GM23338 (cell line): ENCODE results near the gene MAOB. TPM values are rescaled to one million over a fixed set of nuclear protein-coding genes. Genes with fewer than 3 reads are reported as not detected.

ENCODE experiments used
- ATAC-seq: fragments of 200-7000 bp; cut with Tn5 transposase; 3 replicates; pipeline ENCODE4 v1.9.1; 2020
- DNase-seq: peaks from one replicate; pipeline ENCODE4 v3.0.0-alpha.2; 2015; ENCODE audit warnings: low spot score
- H2AFZ ChIP-seq: fragments of 200-600 bp; sonication (generic); 2 replicates; pipeline ENCODE4 v1.8.0; 2016; ENCODE audit warnings: antibody characterized with exemption, mild to moderate bottlenecking, moderate library complexity
- H3F3A ChIP-seq: fragments of 200-600 bp; sonication (generic); replicated peaks from 2 replicates; pipeline ENCODE4 v1.8.0; 2017; ENCODE audit warnings: antibody characterized with exemption, mixed run types, low read depth
- H3K27ac ChIP-seq: fragments of 200-600 bp; sonication (generic); 2 replicates; pipeline ENCODE4 v1.6.1; 2016; ENCODE audit warnings: low read depth
- H3K27me3 ChIP-seq: fragments of 200-600 bp; sonication (generic); 2 replicates; pipeline ENCODE4 v1.8.0; 2016; ENCODE audit warnings: mild to moderate bottlenecking, mixed run types, moderate library complexity; ENCODE audit not compliant: insufficient read depth
- H3K36me3 ChIP-seq: fragments of 200-600 bp; sonication (generic); 2 replicates; pipeline ENCODE4 v1.8.0; 2016; ENCODE audit warnings: mild to moderate bottlenecking; ENCODE audit not compliant: insufficient read depth
- H3K4me1 ChIP-seq: fragments of 200-600 bp; sonication (generic); 2 replicates; pipeline ENCODE4 v1.8.0; 2016; ENCODE audit warnings: mild to moderate bottlenecking, moderate library complexity; ENCODE audit not compliant: insufficient read depth
- H3K4me2 ChIP-seq: fragments of 200-600 bp; sonication (generic); 2 replicates; pipeline ENCODE4 v1.7.1; 2017; ENCODE audit warnings: mixed run types
- H3K4me3 ChIP-seq: fragments of 200-600 bp; sonication (generic); 2 replicates; pipeline ENCODE4 v1.6.1; 2016; ENCODE audit warnings: mixed run types
- H3K79me2 ChIP-seq: fragments of 200-600 bp; sonication (generic); replicated peaks from 2 replicates; pipeline ENCODE4 v1.8.0; 2017; ENCODE audit warnings: mild to moderate bottlenecking; ENCODE audit not compliant: insufficient read depth
- H3K9me2 ChIP-seq: fragments of 200-600 bp; sonication (generic); 2 replicates; pipeline ENCODE4 v1.8.0; 2017; ENCODE audit not compliant: insufficient read depth
- H4K20me1 ChIP-seq: fragments of 200-600 bp; sonication (generic); replicated peaks from 2 replicates; pipeline ENCODE4 v1.8.0; 2017; ENCODE audit warnings: mild to moderate bottlenecking; ENCODE audit not compliant: insufficient read depth
- H3K27ac Mint-ChIP-seq: 2 replicates; pipeline ENCODE4 v1.8.0; 2020; ENCODE audit warnings: inconsistent platforms, mild to moderate bottlenecking, moderate library complexity, mixed read lengths
- H3K27me3 Mint-ChIP-seq: 3 replicates; pipeline ENCODE4 v1.8.0; 2022; ENCODE audit warnings: low read depth, mild to moderate bottlenecking, moderate library complexity, mixed read lengths, inconsistent platforms; ENCODE audit not compliant: insufficient read depth, poor library complexity
- H3K36me3 Mint-ChIP-seq: 3 replicates; pipeline ENCODE4 v1.8.0; 2021; ENCODE audit warnings: low read depth, mild to moderate bottlenecking, inconsistent platforms, moderate library complexity, mixed read lengths
- H3K4me1 Mint-ChIP-seq: 3 replicates; pipeline ENCODE4 v1.8.0; 2020; ENCODE audit warnings: mild to moderate bottlenecking, inconsistent platforms, mixed read lengths
- H3K4me3 Mint-ChIP-seq: 3 replicates; pipeline ENCODE4 v1.8.0; 2021; ENCODE audit warnings: moderate library complexity, mild to moderate bottlenecking, inconsistent platforms, mixed read lengths
- H3K9me3 Mint-ChIP-seq: 3 replicates; pipeline ENCODE4 v1.8.0; 2020; ENCODE audit warnings: moderate library complexity, mild to moderate bottlenecking, inconsistent platforms, mixed read lengths
- ETS1 ChIP-seq: IDR thresholded peaks from 2 replicates; pipeline ENCODE4 v1.6.1; 2016; ENCODE audit warnings: antibody characterized with exemption
- EZH2 ChIP-seq: fragments of 200-600 bp; sonication (generic); IDR thresholded peaks from one replicate; pipeline ENCODE4 v1.8.0; 2017; ENCODE audit warnings: antibody characterized with exemption, mild to moderate bottlenecking, low read depth; ENCODE audit not compliant: unreplicated experiment
- NANOG ChIP-seq: IDR thresholded peaks from 2 replicates; pipeline ENCODE4 v1.6.1; 2016; ENCODE audit warnings: antibody characterized with exemption, borderline replicate concordance
- REST ChIP-seq: IDR thresholded peaks from one replicate; pipeline ENCODE4 v1.6.1; 2018; ENCODE audit warnings: antibody characterized with exemption; ENCODE audit not compliant: unreplicated experiment
- ZNF331 ChIP-seq: fragments of 250-450 bp; sonication (Bioruptor Pico); IDR thresholded peaks from 2 replicates; pipeline ENCODE4 v1.5.0; 2020; ENCODE audit warnings: low read depth, mild to moderate bottlenecking, moderate library complexity
- ZNF462 ChIP-seq: fragments of 250-450 bp; sonication (Bioruptor Pico); IDR thresholded peaks from 2 replicates; pipeline ENCODE4 v1.5.0; 2020; ENCODE audit warnings: mild to moderate bottlenecking, moderate library complexity
- polyA plus RNA-seq: library from polyadenylated mRNA; unstranded; fragments of >200 nt; fragmentation: Nextera tagmentation; extraction: Ambion mirVana; gene quantifications from 2 replicates; pipeline ENCODE4 v1.2.1, GENCODE V29; 2016
- total RNA-seq: library from RNA; depleted of rRNA; stranded (reverse); fragments of >200 nt; shearing (Covaris generic); gene quantifications from 2 replicates; pipeline ENCODE4 v1.2.3, GENCODE V29; 2014

MAOB gene
- total and polyA plus RNA-seq, 2 experiments from 2014 or later = 1.0 to 1.3 TPM

- Mint-ChIP-seq H3K27me3 (peaks cover 4% of the 10 kb centered on the region), H3K27ac (no peak overlapping the region), H3K36me3 (no peaks in the 10 kb centered on the region), H3K9me3 (no peaks in the 10 kb centered on the region), H3K4me1 (no peaks in the 10 kb centered on the region), H3K4me3 (no peak overlapping the region)
- no peak overlapping the region for H3K4me3 ChIP-seq
- TF ChIP-seq EZH2 (no peak), NANOG (no peak), ZNF331 (CRISPR knock-in tag) (no peak)
- H3K4me1 ChIP-seq = no peaks in the 10 kb centered on the region
- ATAC-seq (no peak), DNase-seq (no peak)
- no peak overlapping the region for H3K4me2 ChIP-seq
- H2AFZ ChIP-seq = no peak overlapping the region
- peaks cover 3% of the 10 kb centered on the region; the same call in 1 of the 2 replicates for H3K27me3 ChIP-seq
- H3F3A ChIP-seq = no peaks in the 10 kb centered on the region
- H3K9me2 ChIP-seq = no peaks in the 10 kb centered on the region
- no peak overlapping the region for H3K27ac ChIP-seq
- H3K36me3 ChIP-seq = no peaks in the 10 kb centered on the region
- H3K79me2 ChIP-seq = no peaks in the 10 kb centered on the region
- H4K20me1 ChIP-seq = no peaks in the 10 kb centered on the region
Observed at GRCh38 chrX:43876680-43877079, 5.6 kb downstream of the MAOB start.

GRCh38 chrX:43870758-43871419 is 11.4 kb downstream of the MAOB start:
- Mint-ChIP-seq H3K27me3 (peaks cover 2% of the 10 kb centered on the region), H3K9me3 (no peaks in the 10 kb centered on the region), H3K36me3 (no peaks in the 10 kb centered on the region), H3K27ac (no peak overlapping the region), H3K4me3 (no peak overlapping the region), H3K4me1 (no peaks in the 10 kb centered on the region)
- TF ChIP-seq REST = no peak
- H3K27me3 ChIP-seq = no peaks in the 10 kb centered on the region
- DNase-seq = no peak
- no peaks in the 10 kb centered on the region for H4K20me1 ChIP-seq
- H3K79me2 ChIP-seq = no peaks in the 10 kb centered on the region
- H3K4me2 ChIP-seq = no peak overlapping the region
- no peaks in the 10 kb centered on the region for H3K36me3 ChIP-seq
- H3K4me1 ChIP-seq = no peaks in the 10 kb centered on the region
- no peak overlapping the region for H2AFZ ChIP-seq
- no peaks in the 10 kb centered on the region for H3F3A ChIP-seq
- no peak overlapping the region for H3K27ac ChIP-seq
- no peaks in the 10 kb centered on the region for H3K9me2 ChIP-seq
- no peak overlapping the region for H3K4me3 ChIP-seq
- no peak for ATAC-seq

GRCh38 chrX:43870011-43870410 is 12.2 kb downstream of the MAOB start:
- Mint-ChIP-seq H3K36me3 (no peaks in the 10 kb centered on the region), H3K27ac (no peak overlapping the region), H3K4me1 (no peaks in the 10 kb centered on the region), H3K9me3 (no peaks in the 10 kb centered on the region), H3K4me3 (no peak overlapping the region), H3K27me3 (peaks cover 2% of the 10 kb centered on the region)
- Histone ChIP-seq H3K27me3 (no peaks in the 10 kb centered on the region), H3K4me3 (no peak overlapping the region), H2AFZ (no peak overlapping the region), H3K36me3 (no peaks in the 10 kb centered on the region), H3K27ac (no peak overlapping the region), H3K9me2 (no peaks in the 10 kb centered on the region), H3F3A (no peaks in the 10 kb centered on the region), H4K20me1 (no peaks in the 10 kb centered on the region), H3K4me2 (no peak overlapping the region), H3K4me1 (no peaks in the 10 kb centered on the region), H3K79me2 (no peaks in the 10 kb centered on the region)
- DNase-seq (no peak), ATAC-seq (no peak)
- no peak for TF ChIP-seq ETS1
- TF ChIP-seq ZNF462 (CRISPR knock-in tag) = no peak
